ENCODE results near the gene GADD45B. TPM values are rescaled to one million over a fixed set of nuclear protein-coding genes. Genes with fewer than 3 reads are reported as not detected.
"Not testable (repeated sequence)": the region's sequence is repeated elsewhere in the genome, so short reads cannot be mapped to it uniquely, and the experiment has no call there.

Gene GADD45B
- total RNA-seq, 4 donors from 2014 or later: 230 to 440 (median 337) TPM

DNA sequence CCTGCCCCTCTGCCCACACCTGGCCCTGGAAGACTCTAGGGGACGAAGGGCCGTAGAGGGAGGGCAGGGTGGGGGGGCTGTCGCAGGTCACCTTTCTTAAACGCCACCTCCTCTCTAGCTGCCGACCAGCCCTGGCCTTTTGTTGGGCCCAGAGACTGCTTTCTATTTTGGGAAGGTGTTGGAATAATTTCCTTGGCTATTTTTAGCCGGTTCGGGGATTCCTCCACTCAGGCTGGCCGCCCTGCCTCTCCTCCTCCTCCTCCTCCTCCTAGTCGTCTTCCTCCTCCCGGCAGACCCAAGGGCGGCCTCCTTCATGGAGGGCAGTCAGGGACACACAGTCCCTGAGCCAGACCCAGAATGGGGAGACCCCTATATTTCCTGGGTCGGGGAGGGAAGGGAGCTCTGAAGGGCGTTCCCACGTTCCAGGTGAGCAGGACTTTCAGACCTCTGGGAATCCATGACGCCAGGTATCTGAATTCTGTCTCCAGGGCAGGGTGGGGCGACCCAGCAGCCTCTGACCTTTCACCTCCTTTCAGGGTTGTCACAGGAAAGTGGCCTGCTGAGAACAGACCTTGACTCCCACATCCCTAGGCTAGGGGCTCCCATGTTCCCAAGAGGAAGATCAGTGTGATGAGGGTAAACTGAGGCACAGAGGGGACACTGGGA is 19.9 kb downstream of the GADD45B start:
- Histone ChIP-seq H3K27ac (peak overlapping the region; percentile 55 to 89 (median 70)), H3K4me1 (peaks cover 0 to 43% (median 22%) of the 10 kb centered on the region in 4 donors), H3K4me3 (peak overlapping the region; percentile 31 to 64 (median 51)), H3K9me3 (no peaks in the 10 kb centered on the region), H3K27me3 (peaks cover 0 to 3% of the 10 kb centered on the region in 2 donors), H3K36me3 (no peaks in the 10 kb centered on the region)
- TF ChIP-seq POLR2A (IDR thresholded peaks at IDR 0.05) (no peak), EP300 (IDR thresholded peaks at IDR 0.05) (no peak)
- 15 to 31% methylated on average over 11 to 16 of the region's 16 CpGs for WGBS, 2 donors
- DNase-seq (ENCODE audit: low spot score in 2 of 2): no peak

DNA sequence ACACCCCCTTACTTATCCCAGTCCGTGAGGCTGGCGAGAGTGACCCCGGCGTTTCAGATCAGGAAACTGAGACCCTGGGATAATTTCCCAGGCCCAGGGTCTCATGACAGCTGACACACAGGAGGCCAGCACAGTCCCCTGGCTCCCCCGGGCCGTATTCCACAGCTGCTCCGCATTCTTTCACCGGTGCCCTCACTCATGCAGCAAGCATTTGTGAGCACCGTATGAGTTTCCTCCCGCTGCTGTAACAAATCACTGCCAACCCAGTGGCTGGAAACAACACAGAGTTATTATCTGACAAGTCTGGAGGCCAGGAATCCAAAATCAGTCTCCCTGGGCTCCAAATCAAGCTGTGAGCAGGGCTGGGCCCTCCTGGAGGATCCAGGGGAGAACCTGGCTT is 21.3 kb downstream of the GADD45B start:
- Histone ChIP-seq H3K4me1 (peaks cover 0 to 33% (median 16%) of the 10 kb centered on the region in 4 donors), H3K9me3 (no peaks in the 10 kb centered on the region), H3K27ac (no peak overlapping the region), H3K36me3 (no peaks in the 10 kb centered on the region), H3K27me3 (no peaks in the 10 kb centered on the region), H3K4me3 (no peak overlapping the region)
- DNase-seq (ENCODE audit: low spot score in 2 of 2): no peak
- TF ChIP-seq, protein P1, sequence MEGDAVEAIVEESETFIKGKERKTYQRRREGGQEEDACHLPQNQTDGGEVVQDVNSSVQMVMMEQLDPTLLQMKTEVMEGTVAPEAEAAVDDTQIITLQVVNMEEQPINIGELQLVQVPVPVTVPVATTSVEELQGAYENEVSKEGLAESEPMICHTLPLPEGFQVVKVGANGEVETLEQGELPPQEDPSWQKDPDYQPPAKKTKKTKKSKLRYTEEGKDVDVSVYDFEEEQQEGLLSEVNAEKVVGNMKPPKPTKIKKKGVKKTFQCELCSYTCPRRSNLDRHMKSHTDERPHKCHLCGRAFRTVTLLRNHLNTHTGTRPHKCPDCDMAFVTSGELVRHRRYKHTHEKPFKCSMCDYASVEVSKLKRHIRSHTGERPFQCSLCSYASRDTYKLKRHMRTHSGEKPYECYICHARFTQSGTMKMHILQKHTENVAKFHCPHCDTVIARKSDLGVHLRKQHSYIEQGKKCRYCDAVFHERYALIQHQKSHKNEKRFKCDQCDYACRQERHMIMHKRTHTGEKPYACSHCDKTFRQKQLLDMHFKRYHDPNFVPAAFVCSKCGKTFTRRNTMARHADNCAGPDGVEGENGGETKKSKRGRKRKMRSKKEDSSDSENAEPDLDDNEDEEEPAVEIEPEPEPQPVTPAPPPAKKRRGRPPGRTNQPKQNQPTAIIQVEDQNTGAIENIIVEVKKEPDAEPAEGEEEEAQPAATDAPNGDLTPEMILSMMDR (IDR thresholded peaks at IDR 0.05): no peak
- TF ChIP-seq POLR2A (IDR thresholded peaks at IDR 0.05) (no peak), EP300 (IDR thresholded peaks at IDR 0.05) (no peak)
- 83 to 87% methylated on average over 10 of the region's 10 CpGs for WGBS, 2 donors

DNA sequence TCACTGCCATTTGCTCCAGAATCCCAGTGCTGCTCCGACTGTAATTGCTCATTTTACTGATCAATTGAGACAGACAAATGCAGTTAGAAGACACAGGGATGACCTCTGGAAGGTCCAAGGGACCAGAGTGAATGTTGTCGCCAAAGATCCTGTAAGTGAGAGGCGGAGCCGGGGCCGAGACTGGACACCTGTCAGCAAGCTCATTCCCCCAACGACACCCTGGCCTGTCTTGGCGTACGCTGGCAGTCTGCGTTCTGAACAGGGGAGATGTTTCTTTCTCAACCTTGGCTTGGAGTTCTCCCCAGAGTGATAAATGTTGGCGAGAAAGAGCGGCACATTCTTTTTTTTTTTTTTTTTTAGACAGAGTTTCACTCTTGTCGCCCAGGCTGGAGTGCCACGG is 24.2 kb downstream of the GADD45B start:
- Histone ChIP-seq H3K4me3 (no peak overlapping the region), H3K4me1 (peaks cover 0 to 19% (median 10%) of the 10 kb centered on the region in 4 donors), H3K27me3 (peaks cover 0 to 6% of the 10 kb centered on the region in 2 donors), H3K9me3 (no peaks in the 10 kb centered on the region), H3K36me3 (no peaks in the 10 kb centered on the region), H3K27ac (no peak overlapping the region)
- WGBS, 2 donors: 79 to 87% methylated on average over 13 of the region's 13 CpGs
- TF ChIP-seq POLR2A (IDR thresholded peaks at IDR 0.05) (no peak), EP300 (IDR thresholded peaks at IDR 0.05) (no peak)
- TF ChIP-seq, protein P1 (IDR thresholded peaks at IDR 0.05): no peak
- no peak for DNase-seq (ENCODE audit: low spot score in 2 of 2)

GRCh38 chr19:2500841-2501261 is 24.9 kb downstream of the GADD45B start:
- Histone ChIP-seq H3K27me3 (peaks cover 0 to 6% of the 10 kb centered on the region in 2 donors), H3K27ac (no peak overlapping the region), H3K36me3 (no peaks in the 10 kb centered on the region), H3K9me3 (no peaks in the 10 kb centered on the region), H3K4me1 (peaks cover 0 to 12% (median 3%) of the 10 kb centered on the region in 4 donors), H3K4me3 (no peak overlapping the region)
- no peak for TF ChIP-seq POLR2A (IDR thresholded peaks at IDR 0.05)
- TF ChIP-seq, protein P1 (IDR thresholded peaks at IDR 0.05): no peak
- TF ChIP-seq EP300 (IDR thresholded peaks at IDR 0.05): no peak
- WGBS, 2 donors: 36 to 47% methylated on average over 12 of the region's 12 CpGs
- no peak for DNase-seq (ENCODE audit: low spot score in 2 of 2)

- TF ChIP-seq POLR2A (IDR thresholded peaks at IDR 0.05): no peak
- H3K36me3 ChIP-seq: no peaks in the 10 kb centered on the region
- H3K9me3 ChIP-seq: no peaks in the 10 kb centered on the region
- no peak for DNase-seq (ENCODE audit: low spot score in 2 of 2)
- WGBS, 2 donors: 41 to 48% methylated on average over 16 to 21 of the region's 21 CpGs
- H3K27ac ChIP-seq: no peak overlapping the region
- H3K27me3 ChIP-seq: peaks cover 0 to 15% of the 10 kb centered on the region in 2 donors
- H3K4me1 ChIP-seq: peaks cover 0 to 5% (median 2%) of the 10 kb centered on the region in 4 donors
- no peak overlapping the region for H3K4me3 ChIP-seq
Observed at GRCh38 chr19:2503521-2504109, 27.7 kb downstream of the GADD45B start.

DNA sequence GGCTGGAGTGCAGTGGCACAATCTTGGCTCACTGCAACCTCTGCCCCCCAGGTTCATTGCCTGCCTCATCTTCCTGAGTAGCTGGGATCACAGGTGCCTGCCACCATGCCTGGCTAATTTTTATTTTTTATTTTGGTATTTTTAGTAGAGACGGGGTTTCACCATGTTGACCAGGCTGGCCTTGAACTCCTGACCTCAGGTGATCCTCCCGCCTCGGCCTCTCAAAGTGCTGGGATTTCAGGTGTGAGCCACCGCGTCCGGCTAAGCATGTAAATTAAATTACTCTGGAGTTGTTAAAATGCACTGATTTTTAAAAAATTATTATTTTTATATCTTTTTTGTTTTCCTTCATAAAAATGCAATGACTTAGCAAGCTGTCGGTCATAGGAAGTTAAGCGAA is 30.7 kb downstream of the GADD45B start:
- not testable (repeated sequence) for H3K4me1 ChIP-seq; H3K27ac ChIP-seq; H3K36me3 ChIP-seq; DNase-seq (ENCODE audit: low spot score in 2 of 2); H3K4me3 ChIP-seq; H3K9me3 ChIP-seq
- 78 to 79% methylated on average over 8 of the region's 8 CpGs for WGBS, 2 donors
- H3K27me3 ChIP-seq: peaks cover 0 to 15% of the 10 kb centered on the region in 2 donors

All from tibial nerve (tissue), 4 donors.